Activated CD4-positive, alpha-beta T cell treated with anti-CD3 and anti-CD28 coated beads, Interleukin-2, amount 50 U/mL, for 48 hours (primary cell): ENCODE data around the gene AFG1L.
"Not testable (repeated sequence)": the region's sequence is repeated elsewhere in the genome, so short reads cannot be mapped to it uniquely, and the experiment has no call there.

ENCODE experiments used
- DNase-seq, 2 experiments: peaks; one replicate each; pipeline ENCODE4 v3.0.0-alpha.2; 2020

Gene AFG1L

DNA sequence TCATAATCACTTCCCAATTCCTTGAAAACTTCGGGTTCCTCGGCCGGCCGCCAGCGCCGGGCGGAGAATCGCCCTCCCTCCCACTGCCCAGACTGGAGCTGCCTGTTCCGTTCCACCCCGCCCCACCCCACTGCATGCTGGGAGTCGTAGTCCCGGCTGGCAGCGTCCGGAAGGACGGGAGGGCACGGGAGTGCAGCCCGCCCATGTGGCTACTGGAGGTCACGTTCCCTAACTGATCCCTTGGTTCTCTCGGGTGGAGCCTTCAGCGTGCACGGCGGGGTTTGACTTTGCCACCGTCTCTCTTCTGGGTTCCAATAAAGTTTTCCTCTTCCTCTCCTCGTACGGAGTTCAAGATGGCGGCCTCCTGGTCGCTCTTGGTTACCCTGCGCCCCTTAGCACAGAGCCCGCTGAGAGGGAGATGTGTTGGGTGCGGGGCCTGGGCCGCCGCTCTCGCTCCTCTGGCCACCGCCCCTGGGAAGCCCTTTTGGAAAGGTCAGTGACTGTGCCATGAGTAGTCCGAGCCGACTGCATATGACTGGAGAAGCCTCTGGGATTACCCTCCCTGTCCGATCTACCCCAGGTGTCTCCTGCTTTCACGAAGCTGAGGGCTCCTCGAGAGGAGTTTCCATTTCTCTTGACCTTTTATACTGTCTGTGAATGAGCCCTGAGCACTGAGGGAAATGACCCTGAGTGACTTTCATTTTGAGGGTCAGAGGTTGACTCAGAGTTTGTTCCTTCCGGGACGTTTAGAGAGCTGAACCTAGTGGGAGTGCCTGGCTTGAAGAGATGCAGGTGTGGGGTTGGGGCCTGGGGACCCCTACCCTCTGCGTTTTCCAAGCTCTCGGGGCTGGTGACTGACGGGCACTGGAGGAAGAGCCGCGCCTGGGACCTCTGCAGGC lies at the start of gene AFG1L:
AFG1L (plus strand) TSS at position 328 of the 899 bp plus-strand sequence; CDS start at position 354, 26 bp downstream.
- peak; percentile 89 to 92 for DNase-seq

DNA sequence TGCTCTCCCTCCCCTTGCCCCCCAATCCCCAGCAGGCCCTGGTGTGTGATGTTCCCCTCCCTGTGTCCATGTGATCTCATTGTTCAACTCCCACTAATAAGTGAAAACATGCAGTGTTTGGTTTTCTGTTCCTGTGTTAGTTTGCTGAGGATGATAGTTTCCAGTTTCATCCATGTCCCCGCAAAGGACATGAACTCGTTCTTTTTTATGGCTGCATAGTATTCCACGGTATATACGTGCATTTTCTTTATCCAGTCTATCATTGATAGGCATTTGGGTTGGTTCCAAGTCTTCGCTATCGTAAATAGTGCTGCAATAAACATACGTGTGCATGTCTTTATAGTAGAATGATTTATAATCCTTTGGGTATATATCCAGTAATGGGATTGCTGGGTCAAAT lies 49.8 kb upstream of the AFG1L start:
- DNase-seq, result not testable (repeated sequence)

GRCh38 chr6:108247965-108248536 lies 46.8 kb upstream of the AFG1L start:
- DNase-seq, result no peak

GRCh38 chr6:108250240-108250866 lies 44.5 kb upstream of the AFG1L start:
- no peak for DNase-seq

DNA sequence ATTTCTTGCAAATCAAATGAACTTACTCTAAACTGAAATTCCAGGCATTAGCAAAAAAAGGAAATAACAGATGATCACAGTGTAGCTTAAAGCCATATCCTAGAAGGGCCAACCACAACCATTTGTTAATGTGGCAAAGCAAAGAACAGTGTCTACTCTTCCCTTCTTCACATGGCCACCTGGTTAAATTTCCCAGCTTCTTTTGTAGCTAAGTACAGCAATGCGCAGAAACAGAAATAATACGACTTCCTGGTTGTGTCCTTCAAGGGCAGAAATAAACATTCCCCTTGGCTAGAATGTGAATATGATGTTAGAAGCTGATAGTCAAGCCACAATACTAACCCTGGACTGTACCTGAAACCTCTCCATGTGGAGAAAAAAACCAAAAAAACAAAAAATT lies 43.6 kb upstream of the AFG1L start:
- no peak for DNase-seq

DNA sequence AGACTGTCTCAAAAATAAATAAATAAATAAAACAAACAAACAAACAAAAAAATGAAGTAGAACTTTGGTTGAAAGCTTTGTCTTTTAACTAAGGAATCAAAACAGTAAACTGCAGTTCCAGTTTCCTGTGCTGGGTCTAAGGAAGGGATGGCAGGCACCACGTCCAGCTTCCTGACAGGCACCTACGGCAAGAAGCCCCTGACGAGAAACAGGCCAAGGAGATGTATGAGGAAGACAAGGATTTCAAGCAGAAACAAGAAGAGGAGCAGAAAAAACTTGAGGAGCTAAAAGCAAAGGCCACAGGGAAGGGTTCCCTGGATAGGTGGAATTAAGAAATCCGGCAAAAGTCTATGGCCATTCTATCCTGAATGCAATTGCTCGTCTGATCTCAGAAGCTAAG lies 42.8 kb upstream of the AFG1L start:
- DNase-seq, result no peak

DNA sequence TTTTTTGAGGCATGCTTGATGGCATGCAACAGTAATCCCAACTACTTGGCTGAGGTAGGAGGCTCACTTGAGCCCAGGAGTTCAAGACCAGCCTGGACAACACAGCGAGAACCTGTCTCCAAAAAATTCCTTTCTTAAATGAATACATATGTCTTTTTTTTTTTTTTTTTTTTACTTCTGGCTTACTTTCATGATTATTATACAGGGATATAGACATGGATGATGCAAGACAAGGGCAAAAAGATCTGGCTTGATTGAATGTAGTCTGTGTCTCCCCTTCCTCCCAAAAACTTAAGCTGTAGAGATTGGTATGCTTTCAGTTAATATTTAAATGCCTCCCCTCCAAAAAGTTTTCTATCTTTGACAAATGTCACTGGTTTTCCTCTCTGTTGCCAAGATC lies 41.6 kb upstream of the AFG1L start:
- no peak for DNase-seq

GRCh38 chr6:108254433-108255410 lies 40.1 kb upstream of the AFG1L start:
- no peak for DNase-seq

GRCh38 chr6:108260126-108260808 lies 34.6 kb upstream of the AFG1L start:
- peak; percentile 18 to 35 for DNase-seq

DNA sequence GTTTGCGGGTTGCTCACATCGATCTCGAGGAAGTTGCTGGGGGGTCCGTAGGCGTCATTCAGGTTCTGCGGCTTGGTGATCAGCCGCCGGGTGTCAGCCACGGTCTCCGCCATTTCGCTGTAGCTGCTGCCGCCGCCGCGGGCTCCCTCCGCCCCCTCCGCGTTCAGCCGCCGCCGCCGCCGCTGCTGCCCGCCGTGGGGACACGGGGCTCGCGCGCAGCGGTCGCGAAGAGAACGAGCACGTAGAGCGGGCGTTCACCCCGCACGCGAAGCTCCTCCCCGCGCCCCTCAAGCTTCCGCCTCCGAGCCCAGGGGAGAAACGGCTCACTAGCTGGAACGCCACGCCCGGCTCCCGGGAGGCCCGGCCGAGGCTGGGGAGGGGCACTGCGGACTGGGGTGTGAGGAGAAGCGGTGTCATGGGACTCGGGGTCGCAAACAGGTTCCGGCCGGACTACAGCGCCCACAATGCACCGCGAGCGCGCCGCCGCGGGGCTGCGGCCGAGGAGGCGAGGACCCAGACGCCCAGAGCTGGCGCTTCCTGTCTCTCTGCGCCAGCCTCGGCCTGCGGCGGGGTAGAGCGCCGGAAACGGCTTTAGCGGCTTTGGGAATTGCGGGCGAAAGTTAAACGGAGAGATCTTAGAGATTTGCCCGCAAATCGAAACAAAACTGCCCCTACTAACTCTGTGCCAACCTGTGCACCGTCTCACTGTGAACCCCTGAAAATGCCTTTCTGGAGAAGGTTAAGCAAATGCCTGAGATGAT lies 33.9 kb upstream of the AFG1L start, which contains the start of gene SNX3:
SNX3 (minus strand) TSS at position 232 of the 761 bp plus-strand sequence; CDS start at position 113, 119 bp downstream.
- peak; percentile 89 to 93 for DNase-seq

DNA sequence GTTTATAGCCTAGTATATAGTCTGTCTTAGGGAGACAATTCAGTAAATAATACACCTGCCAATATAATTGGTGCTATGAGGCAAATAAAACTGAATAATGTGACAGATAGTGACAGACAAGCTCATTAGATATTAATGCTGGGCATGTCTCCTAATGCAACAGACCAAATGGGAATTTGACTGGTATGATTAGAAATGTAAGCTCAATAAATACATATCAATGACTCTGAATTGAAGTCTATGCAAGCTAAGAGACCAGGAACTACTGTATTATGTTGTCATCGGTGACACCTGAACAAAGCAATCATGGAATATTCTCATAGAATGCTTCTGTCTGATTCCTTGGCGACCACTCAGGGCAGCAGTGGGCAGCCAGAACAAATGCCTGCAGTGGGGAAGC lies 31.5 kb upstream of the AFG1L start:
- DNase-seq, result no peak

DNA sequence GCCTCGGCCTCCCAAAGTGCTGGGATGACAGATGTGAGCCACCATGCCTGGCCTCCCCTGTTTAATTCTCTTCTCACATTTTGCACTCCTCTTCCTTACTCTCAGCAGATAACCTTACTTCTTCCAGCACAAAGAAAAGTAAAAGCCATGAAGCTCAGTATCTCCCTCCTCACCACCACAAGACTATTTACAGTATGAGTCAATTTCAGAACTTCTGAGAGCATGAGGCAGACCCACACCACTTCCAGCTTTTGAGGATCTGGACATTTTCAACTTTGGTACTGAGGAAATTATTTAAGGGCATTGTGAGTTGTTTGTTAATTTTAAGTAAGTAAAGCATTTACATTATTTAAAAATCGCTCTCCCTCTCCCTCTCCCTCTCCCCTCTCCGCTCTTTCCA lies 26.0 kb upstream of the AFG1L start:
- DNase-seq, result no peak

- DNase-seq, result not testable (repeated sequence)
These were observed 24.9 kb upstream of the AFG1L start for GRCh38 chr6:108269955-108270354.

GRCh38 chr6:108274546-108274945 lies 20.3 kb upstream of the AFG1L start:
- no peak for DNase-seq

DNA sequence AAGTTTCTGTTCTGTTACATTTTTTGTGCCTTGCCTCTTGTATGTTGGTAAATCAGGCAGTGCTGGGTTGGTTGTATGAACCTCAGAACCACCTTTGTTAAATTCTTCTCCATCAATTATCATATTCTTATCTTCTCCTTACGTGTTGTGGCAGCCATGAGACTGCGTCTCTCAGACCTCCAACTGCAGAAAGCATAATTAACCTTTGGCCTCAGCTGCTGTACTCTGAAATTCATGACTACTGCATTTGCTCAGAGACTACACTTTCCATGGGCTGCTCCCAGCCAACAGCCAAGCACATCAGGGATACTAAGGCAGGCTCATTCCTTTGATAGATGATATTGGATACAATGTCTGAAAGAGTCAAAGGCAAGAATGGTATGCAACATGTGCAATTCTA lies 18.9 kb upstream of the AFG1L start:
- DNase-seq, result no peak

DNA sequence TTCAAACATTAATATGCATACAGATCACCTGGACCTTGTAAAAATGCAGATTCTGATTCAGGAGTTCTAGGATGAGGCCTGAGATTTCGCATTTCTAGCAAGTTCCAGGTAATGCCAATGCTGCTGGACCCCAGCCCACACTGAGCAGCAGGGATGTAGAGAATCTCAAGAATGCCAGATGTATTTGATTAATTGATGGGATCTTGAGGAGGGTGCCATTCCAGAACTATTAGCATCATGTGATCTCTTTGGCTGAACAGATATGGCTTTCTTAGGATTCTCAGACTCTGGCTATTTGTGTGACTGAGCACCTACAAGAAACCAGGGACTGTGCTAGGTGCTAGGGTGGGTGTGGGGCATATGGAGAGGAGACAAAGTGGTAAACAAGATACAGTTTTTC lies 17.6 kb upstream of the AFG1L start:
- DNase-seq, result no peak

DNA sequence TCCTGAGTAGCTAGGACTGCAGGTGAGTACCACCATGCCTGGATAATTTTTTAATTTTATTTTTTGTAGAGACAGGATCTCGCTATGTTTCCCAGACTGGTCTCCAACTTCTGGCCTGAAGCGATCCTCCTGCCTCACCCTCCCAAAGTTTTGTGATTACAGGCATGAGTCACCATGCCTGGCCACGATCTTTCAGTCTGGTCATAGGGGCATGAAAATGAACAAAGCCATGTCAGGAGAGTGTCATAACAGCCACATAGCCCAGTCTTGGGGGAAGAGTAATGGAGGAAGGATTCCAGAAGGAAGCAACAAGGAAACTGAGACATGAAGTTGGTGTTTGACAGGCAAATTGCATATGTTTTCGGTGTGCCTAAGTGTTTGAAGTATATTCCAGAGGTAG lies 17.0 kb upstream of the AFG1L start:
- no peak for DNase-seq

GRCh38 chr6:108285381-108285780 lies 9.5 kb upstream of the AFG1L start:
- DNase-seq, result no peak

- DNase-seq, result no peak
These were observed 8.5 kb upstream of the AFG1L start for GRCh38 chr6:108286366-108286765.

DNA sequence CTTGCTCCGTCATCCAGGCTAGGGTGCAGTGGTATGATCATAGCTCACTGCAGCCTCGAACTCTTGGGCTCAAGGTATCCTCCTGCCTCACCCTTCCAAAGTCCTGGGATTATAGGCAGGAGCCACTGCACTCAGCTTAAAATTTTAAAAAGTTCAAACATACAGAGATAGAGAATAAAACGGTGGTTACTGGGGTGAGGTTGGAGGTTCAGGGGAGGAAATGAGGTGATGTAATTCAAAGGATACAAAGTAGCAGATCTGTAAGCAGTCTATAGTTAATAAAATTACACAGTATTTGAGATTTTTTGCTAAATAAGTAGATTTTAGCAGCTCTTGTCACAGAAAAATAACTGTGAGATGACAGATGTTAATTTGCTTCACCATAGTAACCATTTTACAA lies 7.5 kb upstream of the AFG1L start:
- DNase-seq, result no peak

- no peak for DNase-seq
These were observed 6.1 kb upstream of the AFG1L start for GRCh38 chr6:108288742-108289141.
